ENCODE results near the gene MB.

DNA sequence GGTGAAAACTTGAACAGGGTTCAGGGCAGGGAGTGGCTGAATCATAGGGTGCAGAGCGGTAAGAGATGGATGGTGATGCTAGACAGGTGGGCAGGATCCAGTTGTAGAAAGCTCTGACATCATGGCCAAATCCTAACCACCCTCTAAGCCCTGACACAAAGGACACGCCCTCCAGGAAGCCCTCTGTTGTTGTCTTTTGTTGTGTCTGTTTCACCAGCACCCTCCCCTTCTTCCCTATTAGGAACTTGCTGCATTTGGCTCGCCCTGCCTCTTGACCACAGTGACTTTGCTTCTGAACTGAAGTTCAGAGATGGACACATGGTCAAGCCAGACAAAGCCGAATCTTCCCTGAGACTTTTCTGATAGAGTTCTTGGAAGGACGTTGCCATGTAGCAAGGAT lies 16.9 kb upstream of the MB start:
- TF ChIP-seq, protein P1, sequence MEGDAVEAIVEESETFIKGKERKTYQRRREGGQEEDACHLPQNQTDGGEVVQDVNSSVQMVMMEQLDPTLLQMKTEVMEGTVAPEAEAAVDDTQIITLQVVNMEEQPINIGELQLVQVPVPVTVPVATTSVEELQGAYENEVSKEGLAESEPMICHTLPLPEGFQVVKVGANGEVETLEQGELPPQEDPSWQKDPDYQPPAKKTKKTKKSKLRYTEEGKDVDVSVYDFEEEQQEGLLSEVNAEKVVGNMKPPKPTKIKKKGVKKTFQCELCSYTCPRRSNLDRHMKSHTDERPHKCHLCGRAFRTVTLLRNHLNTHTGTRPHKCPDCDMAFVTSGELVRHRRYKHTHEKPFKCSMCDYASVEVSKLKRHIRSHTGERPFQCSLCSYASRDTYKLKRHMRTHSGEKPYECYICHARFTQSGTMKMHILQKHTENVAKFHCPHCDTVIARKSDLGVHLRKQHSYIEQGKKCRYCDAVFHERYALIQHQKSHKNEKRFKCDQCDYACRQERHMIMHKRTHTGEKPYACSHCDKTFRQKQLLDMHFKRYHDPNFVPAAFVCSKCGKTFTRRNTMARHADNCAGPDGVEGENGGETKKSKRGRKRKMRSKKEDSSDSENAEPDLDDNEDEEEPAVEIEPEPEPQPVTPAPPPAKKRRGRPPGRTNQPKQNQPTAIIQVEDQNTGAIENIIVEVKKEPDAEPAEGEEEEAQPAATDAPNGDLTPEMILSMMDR (IDR thresholded peaks at IDR 0.05): no peak
- no peak for TF ChIP-seq POLR2A (IDR thresholded peaks at IDR 0.05)

Data from testis (tissue), 2 donors.